Calu3 (cell line): Measurements from ENCODE around the gene UACA. TPM values are rescaled to one million over a fixed set of nuclear protein-coding genes. Genes with fewer than 3 reads are reported as not detected.

Experiments used
- BruUV-seq: library from RNA; stranded (reverse); fragments of 400-500 nt; replicated peaks from 2 replicates; lab custom pipeline; 2021; lab: Mats Ljungman, UMichigan
- CTCF ChIA-PET: fragments of 300-600 bp; sonication (Branson Sonifier 250); formaldehyde crosslinking; loops from one replicate; lab custom pipeline; 2022; ENCODE audit warnings: antibody characterized with exemption; lab: Charles Lee
- DNase-seq: peaks from one replicate; pipeline ENCODE4 v3.0.0; 2022
- H3K27ac Mint-ChIP-seq: one replicate; pipeline ENCODE4 v1.8.0; 2022; ENCODE audit warnings: mixed read lengths; ENCODE audit not compliant: unreplicated experiment
- H3K27me3 Mint-ChIP-seq: one replicate; pipeline ENCODE4 v1.8.0; 2022; ENCODE audit warnings: mixed read lengths; ENCODE audit not compliant: unreplicated experiment
- H3K36me3 Mint-ChIP-seq: one replicate; pipeline ENCODE4 v1.8.0; 2022; ENCODE audit warnings: mild to moderate bottlenecking, moderate library complexity, mixed read lengths; ENCODE audit not compliant: insufficient read depth, unreplicated experiment
- H3K4me1 Mint-ChIP-seq: one replicate; pipeline ENCODE4 v1.8.0; 2022; ENCODE audit warnings: mild to moderate bottlenecking, low read depth, mixed read lengths; ENCODE audit not compliant: unreplicated experiment
- H3K4me3 Mint-ChIP-seq: one replicate; pipeline ENCODE4 v1.8.0; 2022; ENCODE audit warnings: mild to moderate bottlenecking, low read depth, moderate library complexity, mixed read lengths; ENCODE audit not compliant: unreplicated experiment
- H3K9me3 Mint-ChIP-seq: one replicate; pipeline ENCODE4 v1.8.0; 2022; ENCODE audit warnings: low read depth, mixed read lengths; ENCODE audit not compliant: unreplicated experiment
- CTCF ChIP-seq: fragments of 200-600 bp; IDR thresholded peaks from one replicate; pipeline ENCODE4 v1.8.0; 2022; ENCODE audit warnings: antibody characterized with exemption; ENCODE audit not compliant: unreplicated experiment
- intact Hi-C: fragments of 100-400 bp; cut with micrococcal nuclease; formaldehyde crosslinking; loops from one replicate; pipeline ENCODE4 v1.10.0; 2022; ENCODE audit not compliant: unreplicated experiment
- total RNA-seq: library from RNA; stranded (reverse); gene quantifications from 2 replicates; pipeline ENCODE4 v1.2.3, GENCODE V29; 2022

The UACA gene
- total RNA-seq, 1 experiment from 2014 or later = 35.5 TPM

DNA sequence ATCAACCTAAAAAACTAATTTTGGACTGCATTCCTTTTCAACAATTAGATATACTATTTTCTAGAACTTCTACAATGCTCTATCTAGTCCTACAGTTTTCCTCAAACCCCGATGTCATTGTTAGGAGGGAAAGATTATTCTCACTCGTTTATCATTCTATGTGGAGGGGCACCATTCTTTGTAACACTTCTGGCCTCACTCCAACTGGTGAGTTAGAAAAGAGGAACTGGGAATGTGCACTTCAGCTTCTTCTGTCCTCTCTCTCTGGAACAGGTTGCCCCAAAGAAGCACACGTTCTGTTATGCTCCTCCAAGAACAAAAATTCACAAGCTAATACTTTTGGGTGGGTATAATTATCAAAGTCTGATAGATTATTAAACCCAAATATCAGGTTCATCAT, 137.9 kb downstream of the UACA start:
- Mint-ChIP-seq H3K4me1 (no peaks in the 10 kb centered on the region), H3K27ac (no peak overlapping the region), H3K4me3 (no peak overlapping the region), H3K36me3 (no peaks in the 10 kb centered on the region), H3K27me3 (peaks cover 25% of the 10 kb centered on the region), H3K9me3 (no peaks in the 10 kb centered on the region)
- TF ChIP-seq CTCF = no peak
- CTCF ChIA-PET = no interaction called here
- intact Hi-C loops = no loop called here
- no peak for DNase-seq
- no TSS peak for BruUV-seq

GRCh38 chr15:70625011-70625410, 138.3 kb downstream of the UACA start:
- Mint-ChIP-seq H3K4me3 (no peak overlapping the region), H3K4me1 (no peaks in the 10 kb centered on the region), H3K9me3 (no peaks in the 10 kb centered on the region), H3K27me3 (peaks cover 21% of the 10 kb centered on the region), H3K36me3 (no peaks in the 10 kb centered on the region), H3K27ac (no peak overlapping the region)
- no peak for DNase-seq
- TF ChIP-seq CTCF = no peak
- intact Hi-C loops = no loop called here
- CTCF ChIA-PET = no interaction called here
- BruUV-seq = no TSS peak

DNA sequence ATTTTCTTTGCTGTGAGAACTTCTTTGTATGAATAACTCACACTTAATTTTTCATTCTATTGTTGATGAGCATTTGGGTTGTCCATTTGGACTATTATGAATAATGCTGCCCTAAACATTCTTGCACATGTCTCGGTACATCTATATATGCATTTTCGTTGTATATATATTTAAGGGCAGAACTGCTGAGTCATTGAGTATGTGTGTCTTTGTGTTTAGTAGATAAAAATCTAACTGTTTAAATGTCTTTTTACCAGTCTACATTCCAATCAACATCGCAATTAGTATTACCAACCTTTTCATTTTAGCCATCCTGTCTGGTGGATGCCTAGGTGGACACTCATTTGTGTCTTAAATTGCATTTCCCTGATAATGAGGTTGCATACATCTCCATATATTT, 144.4 kb downstream of the UACA start:
- no TSS peak for BruUV-seq
- H3K27me3 Mint-ChIP-seq = peaks cover 27% of the 10 kb centered on the region
- no peak overlapping the region for H3K27ac Mint-ChIP-seq
- no peak overlapping the region for H3K4me3 Mint-ChIP-seq
- H3K9me3 Mint-ChIP-seq = no peaks in the 10 kb centered on the region
- H3K4me1 Mint-ChIP-seq = peaks cover 19% of the 10 kb centered on the region
- CTCF ChIA-PET = no interaction called here
- DNase-seq = no peak
- no peaks in the 10 kb centered on the region for H3K36me3 Mint-ChIP-seq
- intact Hi-C loops = no loop called here
- TF ChIP-seq CTCF = no peak

GRCh38 chr15:70617911-70618287, 145.5 kb downstream of the UACA start:
- Mint-ChIP-seq H3K4me1 (peaks cover 19% of the 10 kb centered on the region), H3K4me3 (no peak overlapping the region)

More at GRCh38 chr15:70617911-70618287, 145.5 kb downstream of the UACA start:
- H3K27me3 Mint-ChIP-seq = peaks cover 27% of the 10 kb centered on the region
- CTCF ChIA-PET = no interaction called here
- no peaks in the 10 kb centered on the region for H3K9me3 Mint-ChIP-seq
- no peak for TF ChIP-seq CTCF
- H3K27ac Mint-ChIP-seq = no peak overlapping the region
- intact Hi-C loops = no loop called here
- BruUV-seq = no TSS peak
- H3K36me3 Mint-ChIP-seq = no peaks in the 10 kb centered on the region
- DNase-seq = no peak
